Retinal pigment epithelial cell (primary cell): ENCODE measurements around the gene FOXP1.

Experiments
- DNase-seq: peaks from one replicate; pipeline ENCODE4 v3.0.0-alpha.2; 2010; ENCODE audit warnings: low read depth
- H3K4me3 ChIP-seq: 2 replicates; pipeline ENCODE4 v1.5.1; 2011; ENCODE audit warnings: mild to moderate bottlenecking, low read length, control low read depth, moderate library complexity
- TF ChIP-seq, protein P1 (sequence below): conservative IDR thresholded peaks from 2 replicates; pipeline ENCODE4 v1.5.1; 2011; ENCODE audit warnings: low read depth, low read length, control low read depth, inconsistent platforms

The FOXP1 gene

DNA sequence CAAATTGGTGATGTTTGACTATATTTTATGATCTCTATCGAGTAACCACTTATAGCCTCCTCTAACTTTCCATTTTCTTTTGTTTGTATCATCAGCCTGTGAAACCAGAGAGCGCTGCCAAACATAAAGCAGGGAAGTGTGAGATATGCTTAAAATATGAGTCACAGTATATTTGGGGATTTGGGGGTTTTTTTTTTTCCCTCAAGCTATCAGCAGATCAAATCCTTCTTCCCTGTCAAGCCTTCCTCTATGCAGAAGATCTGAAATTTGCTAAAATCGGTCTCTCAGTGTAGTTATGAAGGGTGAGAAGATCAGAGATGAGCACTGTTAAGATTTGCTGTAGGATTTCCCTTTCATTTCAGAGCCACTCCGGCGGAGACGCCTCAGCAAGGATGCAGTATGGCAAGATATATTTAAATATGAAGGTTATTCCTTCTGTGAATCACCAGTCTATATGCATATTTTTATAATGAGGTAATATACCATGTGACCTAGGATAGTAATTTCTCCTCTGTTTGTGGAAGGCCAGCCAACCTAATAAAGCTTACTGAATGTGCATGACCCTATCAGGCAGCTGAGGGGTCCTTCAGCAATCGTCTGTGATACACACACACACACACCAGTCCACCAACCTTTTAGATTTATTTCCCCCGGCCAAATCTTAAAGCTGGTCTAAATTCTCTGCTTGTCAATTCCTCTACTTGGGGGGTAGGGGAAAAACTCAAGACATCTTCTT is 474.1 kb downstream of the FOXP1 start:
- TF ChIP-seq, protein P1, sequence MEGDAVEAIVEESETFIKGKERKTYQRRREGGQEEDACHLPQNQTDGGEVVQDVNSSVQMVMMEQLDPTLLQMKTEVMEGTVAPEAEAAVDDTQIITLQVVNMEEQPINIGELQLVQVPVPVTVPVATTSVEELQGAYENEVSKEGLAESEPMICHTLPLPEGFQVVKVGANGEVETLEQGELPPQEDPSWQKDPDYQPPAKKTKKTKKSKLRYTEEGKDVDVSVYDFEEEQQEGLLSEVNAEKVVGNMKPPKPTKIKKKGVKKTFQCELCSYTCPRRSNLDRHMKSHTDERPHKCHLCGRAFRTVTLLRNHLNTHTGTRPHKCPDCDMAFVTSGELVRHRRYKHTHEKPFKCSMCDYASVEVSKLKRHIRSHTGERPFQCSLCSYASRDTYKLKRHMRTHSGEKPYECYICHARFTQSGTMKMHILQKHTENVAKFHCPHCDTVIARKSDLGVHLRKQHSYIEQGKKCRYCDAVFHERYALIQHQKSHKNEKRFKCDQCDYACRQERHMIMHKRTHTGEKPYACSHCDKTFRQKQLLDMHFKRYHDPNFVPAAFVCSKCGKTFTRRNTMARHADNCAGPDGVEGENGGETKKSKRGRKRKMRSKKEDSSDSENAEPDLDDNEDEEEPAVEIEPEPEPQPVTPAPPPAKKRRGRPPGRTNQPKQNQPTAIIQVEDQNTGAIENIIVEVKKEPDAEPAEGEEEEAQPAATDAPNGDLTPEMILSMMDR = no peak
- peak; percentile 24 for DNase-seq
- peak overlapping the region; percentile 12 for H3K4me3 ChIP-seq

DNA sequence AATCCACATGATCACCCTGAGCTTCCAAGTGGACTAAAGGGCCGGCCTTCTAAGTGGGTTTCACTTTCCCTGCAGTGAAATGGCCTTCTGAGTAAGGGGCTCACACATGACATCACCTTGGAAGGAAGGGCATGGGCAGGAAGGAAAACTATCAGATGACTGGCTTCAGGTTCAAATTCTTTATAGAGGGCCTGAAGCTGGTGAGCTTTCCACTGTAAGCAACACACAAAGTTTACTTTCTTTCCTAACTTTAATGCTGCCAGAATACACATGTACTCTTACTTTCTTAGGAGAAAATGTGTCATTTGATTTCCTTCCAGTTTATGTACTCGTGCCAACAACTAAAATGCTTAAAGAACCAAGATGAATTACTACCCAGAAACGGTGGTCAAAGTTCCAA is 475.6 kb downstream of the FOXP1 start:
- DNase-seq = no peak
- no peak overlapping the region for H3K4me3 ChIP-seq

DNA sequence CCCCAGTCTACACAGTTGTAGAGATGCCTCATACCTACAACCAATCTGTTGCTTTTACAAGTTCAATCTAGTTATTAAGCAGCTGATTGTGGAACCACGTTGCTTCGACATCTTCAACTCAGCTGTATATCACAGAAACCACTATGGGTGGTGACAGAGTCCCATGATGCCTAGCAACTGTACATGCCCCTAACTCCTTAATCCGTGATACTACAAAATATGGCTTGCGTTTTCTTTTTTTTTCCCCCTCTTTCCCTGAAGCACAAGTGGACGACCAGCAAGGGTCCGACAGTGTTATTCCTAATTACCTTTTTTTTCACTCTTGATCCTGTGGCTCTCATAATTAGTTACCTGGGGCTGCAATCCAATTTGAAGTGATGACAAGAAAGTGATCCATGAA is 478.6 kb downstream of the FOXP1 start:
- H3K4me3 ChIP-seq = no peak overlapping the region
- TF ChIP-seq, protein P1 = no peak
- no peak for DNase-seq

More for the DNA sequence above, 475.6 kb downstream of the FOXP1 start:
- TF ChIP-seq, protein P1 = no peak

DNA sequence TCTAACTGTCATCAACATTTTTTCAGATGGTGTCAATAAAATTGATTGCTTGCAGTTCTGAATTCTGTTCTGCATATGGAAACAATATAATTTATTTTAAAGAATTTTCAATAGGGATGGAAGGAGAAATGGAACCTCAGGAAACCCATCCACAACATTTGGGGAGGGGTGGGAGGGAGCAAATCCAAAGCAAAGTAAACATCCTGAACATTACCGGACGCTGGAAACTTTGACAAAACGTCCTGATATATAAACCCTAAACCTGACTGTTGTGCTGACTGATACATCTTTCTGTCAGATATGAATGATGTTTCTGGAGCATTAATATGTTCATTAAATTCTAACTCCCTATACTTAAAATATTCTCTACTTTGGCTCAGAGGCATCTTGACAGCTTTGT is 479.0 kb downstream of the FOXP1 start:
- no peak overlapping the region for H3K4me3 ChIP-seq
- DNase-seq = no peak
- TF ChIP-seq, protein P1 = no peak

DNA sequence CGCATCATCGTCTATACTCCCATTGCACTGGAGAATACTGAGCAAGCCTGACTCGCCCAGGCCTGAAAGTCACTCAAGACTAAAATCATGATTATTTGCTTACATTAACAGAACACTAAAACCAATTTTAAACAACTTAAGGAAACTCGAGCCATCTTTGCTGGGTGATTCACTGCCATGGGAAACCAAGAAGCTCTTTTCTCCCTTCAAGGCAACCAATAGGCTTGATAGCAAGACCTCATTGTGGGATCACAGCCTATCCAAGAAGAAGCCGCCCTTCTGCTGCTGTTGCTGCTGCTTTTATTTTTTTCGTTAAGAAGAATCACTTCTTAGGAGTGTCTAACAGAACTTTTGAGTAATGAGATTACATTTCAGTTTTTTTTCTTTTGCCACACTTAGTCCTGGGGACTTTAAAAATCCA is 479.4 kb downstream of the FOXP1 start:
- peak; percentile 21 for DNase-seq
- TF ChIP-seq, protein P1 = no peak
- no peak overlapping the region for H3K4me3 ChIP-seq

DNA sequence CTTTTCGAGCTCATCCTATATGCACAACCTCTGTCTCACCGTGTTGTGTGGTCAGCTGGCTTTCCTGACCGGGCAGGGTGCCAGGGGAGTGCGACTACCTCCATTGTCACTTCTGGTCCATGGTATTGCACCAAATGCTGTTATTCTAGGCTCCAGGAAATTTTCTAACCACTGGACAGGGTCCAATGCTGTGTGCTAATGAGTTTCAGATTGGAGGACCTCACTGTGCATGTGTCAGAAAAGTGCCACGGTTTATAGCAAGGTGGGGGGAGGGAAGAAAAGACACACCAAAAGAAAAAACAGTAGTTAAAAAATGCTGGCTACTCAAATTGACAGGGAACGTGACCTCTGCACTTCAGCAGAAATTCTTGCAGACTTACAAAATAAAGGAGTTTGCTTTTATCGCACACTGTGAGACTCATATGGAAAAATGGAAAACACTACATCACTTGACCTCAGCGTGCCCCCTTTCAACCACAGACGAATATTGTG is 480.1 kb downstream of the FOXP1 start:
- DNase-seq = peak; percentile 40
- TF ChIP-seq, protein P1 = no peak
- no peak overlapping the region for H3K4me3 ChIP-seq
